ENCODE measurements around the gene HUNK.
"Not testable (repeated sequence)": the region's sequence is repeated elsewhere in the genome, so short reads cannot be mapped to it uniquely, and the experiment has no call there.

DNA sequence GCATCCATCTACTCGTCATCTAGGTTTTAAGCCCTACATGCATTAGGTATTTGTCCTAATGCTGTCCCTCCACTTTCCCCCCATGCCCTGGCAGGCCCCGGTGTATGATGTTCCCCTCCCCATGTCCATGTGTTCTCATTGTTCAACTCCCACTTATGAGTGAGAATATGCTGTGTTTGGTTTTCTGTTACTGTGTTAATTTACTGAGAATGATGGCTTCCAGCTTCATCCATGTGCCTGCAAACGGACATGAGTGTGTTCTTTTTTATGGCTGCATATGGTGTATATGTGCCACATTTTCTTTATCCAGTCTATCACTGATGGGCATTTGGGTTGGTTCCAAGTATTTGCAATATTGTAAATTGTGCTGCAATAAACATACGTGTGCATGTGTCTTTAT lies 165.9 kb downstream of the HUNK start:
- TF ChIP-seq, protein P1, sequence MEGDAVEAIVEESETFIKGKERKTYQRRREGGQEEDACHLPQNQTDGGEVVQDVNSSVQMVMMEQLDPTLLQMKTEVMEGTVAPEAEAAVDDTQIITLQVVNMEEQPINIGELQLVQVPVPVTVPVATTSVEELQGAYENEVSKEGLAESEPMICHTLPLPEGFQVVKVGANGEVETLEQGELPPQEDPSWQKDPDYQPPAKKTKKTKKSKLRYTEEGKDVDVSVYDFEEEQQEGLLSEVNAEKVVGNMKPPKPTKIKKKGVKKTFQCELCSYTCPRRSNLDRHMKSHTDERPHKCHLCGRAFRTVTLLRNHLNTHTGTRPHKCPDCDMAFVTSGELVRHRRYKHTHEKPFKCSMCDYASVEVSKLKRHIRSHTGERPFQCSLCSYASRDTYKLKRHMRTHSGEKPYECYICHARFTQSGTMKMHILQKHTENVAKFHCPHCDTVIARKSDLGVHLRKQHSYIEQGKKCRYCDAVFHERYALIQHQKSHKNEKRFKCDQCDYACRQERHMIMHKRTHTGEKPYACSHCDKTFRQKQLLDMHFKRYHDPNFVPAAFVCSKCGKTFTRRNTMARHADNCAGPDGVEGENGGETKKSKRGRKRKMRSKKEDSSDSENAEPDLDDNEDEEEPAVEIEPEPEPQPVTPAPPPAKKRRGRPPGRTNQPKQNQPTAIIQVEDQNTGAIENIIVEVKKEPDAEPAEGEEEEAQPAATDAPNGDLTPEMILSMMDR (IDR thresholded peaks at IDR 0.05), result not testable (repeated sequence)
- TF ChIP-seq POLR2AphosphoS5 (IDR thresholded peaks at IDR 0.05); POLR2A (IDR thresholded peaks at IDR 0.05; ENCODE audit: low read depth); EP300 (IDR thresholded peaks at IDR 0.05): not testable (repeated sequence)
